Breast epithelium (tissue), 3 donors: ENCODE measurements around the gene PDSS1.
A peak's percentile ranks its signal among the peaks of the same experiment; 100 is the strongest.

Experiments
- CTCF ChIP-seq, 3 donors: fragments of 450-650 bp; IDR thresholded peaks; one replicate each; pipeline ENCODE4 v1.5.1; 2016 to 2017; ENCODE audit warnings: antibody characterized with exemption in 3 of 3, mild to moderate bottlenecking in 3 of 3, moderate library complexity in 3 of 3
- POLR2AphosphoS5 ChIP-seq, 3 donors: sonication (generic); formaldehyde crosslinking; IDR thresholded peaks; one replicate each; pipeline ENCODE4 v1.6.1; 2017; ENCODE audit warnings: antibody characterized with exemption in 3 of 3

DNA sequence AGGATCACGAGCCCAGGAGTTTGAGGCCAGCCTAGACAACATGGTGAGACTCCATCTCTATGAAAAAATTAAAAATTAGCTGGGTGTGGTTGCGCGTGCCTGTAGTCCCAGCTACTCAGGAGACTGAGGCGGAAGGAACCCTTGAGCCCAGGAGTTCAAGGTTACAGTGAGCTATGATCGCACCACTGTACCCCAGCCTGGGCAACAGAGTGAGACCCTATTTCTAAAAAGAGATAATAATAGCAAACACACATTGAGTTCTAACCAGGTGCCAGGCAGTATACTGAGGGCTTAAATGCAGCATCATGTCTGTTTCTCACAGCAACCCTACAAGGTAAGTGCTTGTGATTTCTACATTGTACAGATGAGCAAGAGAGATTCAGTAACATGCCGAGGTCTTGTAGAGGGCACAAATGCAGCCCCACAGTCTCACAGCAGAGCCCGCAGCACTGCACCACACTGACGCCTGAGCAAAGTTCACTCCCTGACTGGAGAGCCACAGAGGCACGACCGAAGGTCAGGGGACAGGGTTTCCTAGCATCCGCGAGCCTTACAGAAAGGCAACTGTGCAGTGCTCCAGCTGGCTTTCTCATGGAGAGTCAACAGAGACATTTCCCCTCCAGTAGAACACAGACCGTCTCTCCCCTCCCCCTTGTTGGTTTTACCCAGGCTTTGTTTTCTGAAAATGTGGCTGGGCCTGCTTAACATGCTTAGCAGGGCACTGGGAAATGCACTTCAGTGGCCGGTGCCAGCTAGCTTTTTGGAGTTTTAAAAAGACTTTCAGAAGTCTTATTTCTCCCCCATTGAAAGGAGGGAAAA lies 36.5 kb downstream of the PDSS1 start:
- TF ChIP-seq CTCF (IDR thresholded peaks at IDR 0.05) (no peak), POLR2AphosphoS5 (IDR thresholded peaks at IDR 0.05) (peak in 1 of 3 donors; percentile 37)
